Lung (tissue), 16 donors: Measurements from ENCODE around the gene THRSP. TPM values are rescaled to one million over a fixed set of nuclear protein-coding genes. Genes with fewer than 3 reads are reported as not detected.
"Not testable (repeated sequence)": the region's sequence is repeated elsewhere in the genome, so short reads cannot be mapped to it uniquely, and the experiment has no call there.

ENCODE experiments used
- ATAC-seq: fragments of 200-7000 bp; cut with Tn5 transposase; one replicate; pipeline ENCODE4 v1.9.1; 2020; ENCODE audit warnings: moderate number of reproducible peaks; ENCODE audit not compliant: insufficient read depth, low FRiP score
- DNase-seq, 3 donors: peaks; one replicate each; pipeline ENCODE4 v3.0.0-alpha.2; 2013 to 2017
- H3K27ac ChIP-seq, 2 donors: one replicate each; pipeline ENCODE4 v1.5.1; 2013; ENCODE audit warnings: mild to moderate bottlenecking in 2 of 2, moderate library complexity in 2 of 2, control low read depth in 1 of 2, inconsistent platforms in 1 of 2, low read depth in 1 of 2, low read length in 1 of 2
- H3K27me3 ChIP-seq, 3 donors: one replicate each; pipeline ENCODE4 v1.5.1; 2013; ENCODE audit warnings: low read length in 2 of 3; ENCODE audit not compliant: control insufficient read depth in 3 of 3, insufficient read depth in 3 of 3
- H3K36me3 ChIP-seq, 4 donors: one replicate each; pipeline ENCODE4 v1.5.1; 2013; ENCODE audit warnings: low read length in 4 of 4, mild to moderate bottlenecking in 1 of 4, moderate library complexity in 1 of 4; ENCODE audit not compliant: control insufficient read depth in 4 of 4, insufficient read depth in 4 of 4
- H3K4me1 ChIP-seq, 5 donors: one replicate each; pipeline ENCODE4 v1.5.1; 2013; ENCODE audit warnings: low read length in 5 of 5, mild to moderate bottlenecking in 2 of 5, moderate library complexity in 1 of 5; ENCODE audit not compliant: control insufficient read depth in 5 of 5, insufficient read depth in 5 of 5
- H3K4me3 ChIP-seq: one replicate; pipeline ENCODE4 v1.5.1; 2013; ENCODE audit warnings: mild to moderate bottlenecking, control low read depth, moderate library complexity
- H3K9ac ChIP-seq, 2 donors: one replicate each; pipeline ENCODE4 v1.5.1; 2013; ENCODE audit warnings: low read length in 2 of 2, control low read depth in 1 of 2; ENCODE audit not compliant: insufficient read depth in 1 of 2
- H3K9me3 ChIP-seq, 4 donors: one replicate each; pipeline ENCODE4 v1.5.1; 2013; ENCODE audit warnings: low read length in 3 of 4, mild to moderate bottlenecking in 1 of 4, moderate library complexity in 1 of 4; ENCODE audit not compliant: control insufficient read depth in 4 of 4, insufficient read depth in 3 of 4
- CTCF ChIP-seq: IDR thresholded peaks from 2 replicates; pipeline ENCODE4 v1.5.1; 2012; ENCODE audit warnings: mild to moderate bottlenecking; ENCODE audit errors: control extremely low read depth, extremely low read depth
- WGBS, 2 donors: extraction: QIAGEN DNeasy Blood & Tissue Kit; methylation state at CpG; one replicate each; pipeline ENCODE4 v1.1.7; 2013; 5-methylcytosine and 5-hydroxymethylcytosine counted together
- long read RNA-seq, 5 donors: transcript quantifications; one replicate each; lab custom pipeline, GENCODE V29; 2026
- polyA plus RNA-seq, 2 donors: library from polyadenylated mRNA; stranded (reverse); fragments of 200-250 nt; gene quantifications; one replicate each; pipeline ENCODE4 v1.2.1, GENCODE V29; 2013
- total RNA-seq, 2 donors: library from RNA; depleted of rRNA in 1 of 2; stranded (reverse); fragments of >200 nt in 1 of 2; gene quantifications; one replicate each; pipeline ENCODE4 v1.2.1, GENCODE V29; 2014 to 2021
- donor health status: control.
- donor health status: control.
- donor health status: Bipolar disorder and iron deficiency.
- donor health status: healthy.
- donor health status: DM: yes; HTN: yes; CAD: no.

THRSP gene
- total RNA-seq (not detected), polyA plus RNA-seq (under 1 TPM; 0.03 to 0.12 TPM)
- long read RNA-seq, donor 1, partial matches to known transcripts = 555 of 555 reads
- long read RNA-seq, donor 1, other reads (novel, unspliced or antisense) = 0 of 555 reads
- long read RNA-seq, donor 2 = 0 reads
- long read RNA-seq, donor 3, partial matches to known transcripts = 308 of 308 reads
- long read RNA-seq, donor 3, other reads (novel, unspliced or antisense) = 0 of 308 reads
- long read RNA-seq, donor 4, partial matches to known transcripts = 295 of 295 reads
- long read RNA-seq, donor 4, other reads (novel, unspliced or antisense) = 0 of 295 reads
- long read RNA-seq, donor 5, partial matches to known transcripts = 627 of 651 reads
- long read RNA-seq, donor 5, other reads (novel, unspliced or antisense) = 24 of 651 reads

DNA sequence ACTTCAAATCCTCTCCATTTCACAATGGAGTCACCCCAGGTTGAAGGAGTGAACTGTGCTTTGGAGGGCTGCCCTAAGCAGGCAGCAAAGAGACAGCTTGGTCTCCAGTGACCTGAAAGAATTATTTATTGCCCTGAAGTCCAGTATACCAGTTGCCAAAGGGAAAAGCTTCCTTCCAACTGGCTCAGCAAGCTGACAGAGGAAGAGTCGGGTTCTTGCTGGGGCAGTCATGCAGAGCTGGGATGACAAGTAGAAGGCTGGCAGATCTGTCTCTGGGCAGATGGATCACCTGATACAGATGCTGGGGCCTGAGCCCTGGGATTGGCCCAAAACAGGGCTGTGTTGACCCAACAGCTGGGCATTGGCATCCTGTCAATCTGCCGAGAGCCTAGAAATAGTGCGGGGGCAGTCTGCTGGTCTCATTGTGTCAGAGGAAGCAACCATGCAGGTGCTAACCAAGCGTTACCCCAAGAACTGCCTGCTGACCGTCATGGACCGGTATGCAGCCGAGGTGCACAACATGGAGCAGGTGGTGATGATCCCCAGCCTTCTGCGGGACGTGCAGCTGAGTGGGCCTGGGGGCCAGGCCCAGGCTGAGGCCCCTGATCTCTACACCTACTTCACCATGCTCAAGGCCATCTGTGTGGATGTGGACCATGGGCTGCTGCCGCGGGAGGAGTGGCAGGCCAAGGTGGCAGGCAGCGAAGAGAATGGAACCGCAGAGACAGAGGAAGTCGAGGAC, at the start of gene THRSP:
THRSP (plus strand) TSS at position 422 of the 742 bp plus-strand sequence; CDS start at position 443, 21 bp downstream.
- Histone ChIP-seq H3K9me3 (peaks cover 0 to 2% (median 0%) of the 10 kb centered on the region in 4 donors), H3K4me1 (peaks cover 0 to 4% (median 2%) of the 10 kb centered on the region in 5 donors), H3K36me3 (peaks cover 0 to 7% (median 4%) of the 10 kb centered on the region in 4 donors), H3K9ac (no peak within 1 kb of the TSS), H3K27ac (no peak within 1 kb of the TSS), H3K27me3 (no peaks in the 10 kb centered on the region), H3K4me3 (no peak within 1 kb of the TSS)
- TF ChIP-seq CTCF = no peak
- WGBS, 2 donors = 92 to 93% methylated on average over 14 of the region's 14 CpGs
- ATAC-seq (no peak), DNase-seq (no peak)

GRCh38 chr11:78014937-78015520, 48.6 kb upstream of the THRSP start:
- not testable (repeated sequence) for H3K4me3 ChIP-seq, H3K9me3 ChIP-seq, DNase-seq, H3K27ac ChIP-seq, H3K9ac ChIP-seq, H3K4me1 ChIP-seq, ATAC-seq, H3K27me3 ChIP-seq
- WGBS, 2 donors = 82 to 89% methylated on average over 6 of the region's 6 CpGs
- H3K36me3 ChIP-seq = peaks cover 0 to 18% (median 4%) of the 10 kb centered on the region in 4 donors

GRCh38 chr11:78015878-78016277, 47.8 kb upstream of the THRSP start:
- no peak overlapping the region for H3K9ac ChIP-seq
- no peak for ATAC-seq
- H3K27ac ChIP-seq = no peak overlapping the region
- H3K9me3 ChIP-seq = no peaks in the 10 kb centered on the region
- WGBS, 2 donors = 95 to 100% methylated on average over 1 of the region's 1 CpG
- peaks cover 0 to 18% (median 4%) of the 10 kb centered on the region in 4 donors for H3K36me3 ChIP-seq
- peaks cover 0 to 10% (median 5%) of the 10 kb centered on the region in 5 donors for H3K4me1 ChIP-seq
- no peak for TF ChIP-seq CTCF
- no peaks in the 10 kb centered on the region for H3K27me3 ChIP-seq
- no peak for DNase-seq
- H3K4me3 ChIP-seq = no peak overlapping the region

DNA sequence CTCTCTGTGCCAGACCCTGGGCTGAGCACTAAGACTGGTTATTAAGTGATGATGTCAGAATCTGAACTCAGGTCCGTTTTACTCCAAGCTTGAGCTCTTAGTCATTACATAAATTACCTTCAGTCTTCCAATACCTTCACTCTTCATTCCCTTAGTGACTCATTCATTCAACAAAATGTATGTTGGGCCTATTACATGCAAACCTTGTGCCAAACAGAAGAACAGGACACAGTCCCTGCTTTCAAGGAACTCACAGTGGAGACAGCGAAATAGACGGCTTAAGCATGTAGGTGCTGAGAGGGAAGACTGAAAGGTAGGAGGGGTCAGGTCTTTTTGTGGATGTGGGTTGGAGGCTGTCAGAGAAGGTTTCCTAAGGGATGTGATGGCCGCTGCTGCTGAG, 43.9 kb upstream of the THRSP start:
- TF ChIP-seq CTCF = no peak
- no peak for ATAC-seq
- Histone ChIP-seq H3K4me3 (no peak overlapping the region), H3K4me1 (peaks cover 0 to 28% (median 5%) of the 10 kb centered on the region in 5 donors), H3K27me3 (no peaks in the 10 kb centered on the region), H3K9me3 (no peaks in the 10 kb centered on the region), H3K9ac (no peak overlapping the region), H3K27ac (no peak overlapping the region), H3K36me3 (peaks cover 0 to 18% (median 4%) of the 10 kb centered on the region in 4 donors)
- WGBS, 2 donors = 57 to 59% methylated on average over 4 of the region's 4 CpGs
- DNase-seq = no peak
